ENCODE data around the gene PSMC3. TPM values are rescaled to one million over a fixed set of nuclear protein-coding genes. Genes with fewer than 3 reads are reported as not detected.

Gene PSMC3
- total and polyA plus RNA-seq, 5 experiments from 2014 or later: 58.4 to 106 (median 91.5) TPM

GRCh38 chr11:47395223-47396048 lies 30.8 kb downstream of the PSMC3 start:
- POLR2A ChIA-PET: interaction anchor here (1.0 to 11.0 kb wide), 13 partner anchors 6 to 183 kb away, joined by 3 to 147 read pairs (median 5); partner anchors contain the start of genes KBTBD4, NDUFS3, PSMC3 and SLC39A13
- peaks cover 23 to 79% (median 65%) of the 10 kb centered on the region in 4 donors for H3K4me1 Mint-ChIP-seq
- peak overlapping the region; percentile 36 to 82 (median 74) for H3K4me3 Mint-ChIP-seq
- H3K9me3 Mint-ChIP-seq: no peaks in the 10 kb centered on the region
- H3K36me3 Mint-ChIP-seq: no peaks in the 10 kb centered on the region
- H3K27me3 Mint-ChIP-seq: no peaks in the 10 kb centered on the region
- DNase-seq (no peak), ATAC-seq (no peak)
- peak overlapping the region; percentile 91 to 96 (median 94) for H3K27ac Mint-ChIP-seq

GRCh38 chr11:47394322-47395222 lies 31.7 kb downstream of the PSMC3 start:
- Mint-ChIP-seq H3K27me3 (no peaks in the 10 kb centered on the region), H3K36me3 (no peaks in the 10 kb centered on the region), H3K27ac (peak overlapping the region; percentile 91 to 96 (median 94)), H3K4me3 (peak overlapping the region; percentile 59 to 85 (median 74)), H3K4me1 (peaks cover 21 to 83% (median 68%) of the 10 kb centered on the region in 4 donors), H3K9me3 (no peaks in the 10 kb centered on the region)
- ATAC-seq: peak; percentile 81 to 90
- POLR2A ChIA-PET: interaction anchor here (0.6 to 11.0 kb wide), 15 partner anchors 7 to 184 kb away, joined by 3 to 147 read pairs (median 4); partner anchors contain the start of genes ACP2, DDB2, KBTBD4 and NDUFS3
- DNase-seq: peak in 6 of 10 donors; percentile 16 to 64 (median 40)

GRCh38 chr11:47394050-47394321 lies 32.3 kb downstream of the PSMC3 start:
- no peaks in the 10 kb centered on the region for H3K9me3 Mint-ChIP-seq

GRCh38 chr11:47393163-47394049 lies 32.8 kb downstream of the PSMC3 start:
- H3K4me1 Mint-ChIP-seq: peaks cover 24 to 87% (median 71%) of the 10 kb centered on the region in 4 donors
- POLR2A ChIA-PET: interaction anchor here (0.6 to 11.0 kb wide), 12 partner anchors 8 to 1273 kb away, joined by 3 to 147 read pairs (median 4); partner anchors contain the start of genes DDB2, MADD, NUP160 and SLC39A13
- peak overlapping the region; percentile 80 to 96 (median 94) for H3K27ac Mint-ChIP-seq
- H3K9me3 Mint-ChIP-seq: no peaks in the 10 kb centered on the region
- H3K27me3 Mint-ChIP-seq: no peaks in the 10 kb centered on the region
- ATAC-seq: no peak
- peak overlapping the region in 8 of 10 donors; percentile 63 to 85 (median 74) for H3K4me3 Mint-ChIP-seq
- no peaks in the 10 kb centered on the region for H3K36me3 Mint-ChIP-seq
- no peak for DNase-seq

More at GRCh38 chr11:47394050-47394321, 32.3 kb downstream of the PSMC3 start:
- peak overlapping the region; percentile 91 to 96 (median 94) for H3K27ac Mint-ChIP-seq
- ATAC-seq (no peak), DNase-seq (no peak)
- H3K4me1 Mint-ChIP-seq: peaks cover 24 to 85% (median 71%) of the 10 kb centered on the region in 4 donors
- peak overlapping the region; percentile 16 to 85 (median 74) for H3K4me3 Mint-ChIP-seq
- H3K36me3 Mint-ChIP-seq: no peaks in the 10 kb centered on the region
- POLR2A ChIA-PET: interaction anchor here (0.8 to 11.0 kb wide), 10 partner anchors 7 to 185 kb away, joined by 3 to 147 read pairs (median 4); partner anchors contain the start of genes ACP2, DDB2, KBTBD4 and NDUFS3
- H3K27me3 Mint-ChIP-seq: no peaks in the 10 kb centered on the region

GRCh38 chr11:47392546-47393162 lies 33.6 kb downstream of the PSMC3 start:
- Mint-ChIP-seq H3K9me3 (no peaks in the 10 kb centered on the region), H3K4me3 (peak overlapping the region in 3 of 10 donors; percentile 3 to 29 (median 26)), H3K27ac (peak overlapping the region in 8 of 10 donors; percentile 41 to 80 (median 64)), H3K36me3 (no peaks in the 10 kb centered on the region), H3K4me1 (peaks cover 24 to 89% (median 69%) of the 10 kb centered on the region in 4 donors), H3K27me3 (no peaks in the 10 kb centered on the region)
- ATAC-seq (no peak), DNase-seq (no peak)
- POLR2A ChIA-PET: interaction anchor here (0.6 to 11.0 kb wide), 8 partner anchors 8 to 1272 kb away, joined by 3 to 147 read pairs (median 20); partner anchors contain the start of genes DDB2, NUP160 and SLC39A13

GRCh38 chr11:47391711-47392432 lies 34.4 kb downstream of the PSMC3 start:
- Mint-ChIP-seq H3K4me1 (peaks cover 21 to 84% (median 64%) of the 10 kb centered on the region in 4 donors), H3K27me3 (no peaks in the 10 kb centered on the region), H3K4me3 (peak overlapping the region in 4 of 10 donors; percentile 3 to 38 (median 14)), H3K27ac (peak overlapping the region in 9 of 10 donors; percentile 18 to 86 (median 73)), H3K36me3 (no peaks in the 10 kb centered on the region), H3K9me3 (no peaks in the 10 kb centered on the region)
- POLR2A ChIA-PET: interaction anchor here (1.3 to 11.0 kb wide), 5 partner anchors 9 to 177 kb away, joined by 4 to 147 read pairs (median 26); partner anchors contain the start of genes DDB2 and SLC39A13
- ATAC-seq (no peak), DNase-seq (no peak)

GRCh38 chr11:47391077-47391583 lies 35.1 kb downstream of the PSMC3 start:
- no peak for ATAC-seq
- Mint-ChIP-seq H3K27me3 (no peaks in the 10 kb centered on the region), H3K36me3 (no peaks in the 10 kb centered on the region), H3K27ac (peak overlapping the region in 7 of 10 donors; percentile 24 to 80 (median 64)), H3K4me1 (peaks cover 21 to 83% (median 64%) of the 10 kb centered on the region in 4 donors), H3K4me3 (peak overlapping the region in 2 of 10 donors; percentile 19 to 69), H3K9me3 (no peaks in the 10 kb centered on the region)
- DNase-seq: no peak
- POLR2A ChIA-PET: interaction anchor here (1.4 to 11.0 kb wide), 4 partner anchors 10 to 21 kb away, joined by 4 to 147 read pairs (median 35); partner anchors contain the start of gene SLC39A13

GRCh38 chr11:47390422-47390760 lies 35.8 kb downstream of the PSMC3 start:
- Mint-ChIP-seq H3K4me1 (peaks cover 19 to 76% (median 57%) of the 10 kb centered on the region in 4 donors), H3K36me3 (no peaks in the 10 kb centered on the region), H3K9me3 (no peaks in the 10 kb centered on the region), H3K4me3 (peak overlapping the region in 3 of 10 donors; percentile 69 to 79 (median 76)), H3K27me3 (no peaks in the 10 kb centered on the region), H3K27ac (peak overlapping the region in 5 of 10 donors; percentile 52 to 80 (median 72))
- no peak for ATAC-seq
- DNase-seq: no peak
- POLR2A ChIA-PET: interaction anchor here (0.7 to 11.0 kb wide), 4 partner anchors 11 to 142 kb away, joined by 3 to 147 read pairs (median 35); partner anchors contain the start of genes ACP2 and SLC39A13

GRCh38 chr11:47389577-47390421 lies 36.4 kb downstream of the PSMC3 start:
- Mint-ChIP-seq H3K27ac (peak overlapping the region in 9 of 10 donors; percentile 25 to 83 (median 56)), H3K36me3 (no peaks in the 10 kb centered on the region), H3K4me3 (peak overlapping the region; percentile 26 to 86 (median 76)), H3K27me3 (no peaks in the 10 kb centered on the region), H3K4me1 (peaks cover 17 to 70% (median 53%) of the 10 kb centered on the region in 4 donors), H3K9me3 (no peaks in the 10 kb centered on the region)
- POLR2A ChIA-PET: interaction anchor here (0.7 to 11.0 kb wide), 7 partner anchors 9 to 141 kb away, joined by 3 to 147 read pairs (median 4); partner anchors contain the start of genes ACP2 and SPI1
- DNase-seq (peak in 2 of 10 donors; percentile 26 to 28), ATAC-seq (peak; percentile 52 to 74)

Measured in naive thymus-derived CD8-positive, alpha-beta T cell (primary cell).